PC-9 (cell line): ENCODE results near the gene MGLL.

Experiments used
- CTCF ChIP-seq: fragments of 200-600 bp; sonication (generic); conservative IDR thresholded peaks from 2 replicates; pipeline ENCODE4 v1.6.1; 2017; ENCODE audit warnings: mixed run types, antibody characterized with exemption, mild to moderate bottlenecking, moderate library complexity
- EZH2 ChIP-seq: fragments of 200-600 bp; sonication (generic); IDR thresholded peaks from 2 replicates; pipeline ENCODE4 v1.8.0; 2017; ENCODE audit warnings: antibody characterized with exemption, low read depth

- no peak for TF ChIP-seq CTCF
- TF ChIP-seq EZH2: no peak
These were observed 13.9 kb upstream of the MGLL start for GRCh38 chr3:127835993-127836882.
